A549 (cell line): Measurements from ENCODE around the gene ATP6AP1. TPM values are rescaled to one million over a fixed set of nuclear protein-coding genes. Genes with fewer than 3 reads are reported as not detected.

Source experiments
- BHLHE40 ChIP-seq: IDR thresholded peaks from 2 replicates; pipeline ENCODE4 v1.6.1; 2012; ENCODE audit warnings: low read depth, low read length, inconsistent platforms
- CBX2 ChIP-seq: fragments of 200-600 bp; sonication (generic); IDR thresholded peaks from 2 replicates; pipeline ENCODE4 v1.6.1; 2016; ENCODE audit warnings: low read depth, mild to moderate bottlenecking, borderline replicate concordance
- CBX8 ChIP-seq: fragments of 200-600 bp; sonication (generic); IDR thresholded peaks from 2 replicates; pipeline ENCODE4 v1.6.1; 2016
- CEBPB ChIP-seq, 2 experiments: fragments of >200 bp in 1 of 2; sonication (Bioruptor Twin) in 1 of 2; formaldehyde crosslinking in 1 of 2; IDR thresholded peaks; 2 replicates each; pipeline ENCODE4 v1.6.1; 2012 to 2016
- CHD4 ChIP-seq: fragments of 200-600 bp; sonication (generic); IDR thresholded peaks from 2 replicates; pipeline ENCODE4 v1.6.1; 2016; ENCODE audit warnings: antibody characterized with exemption, mild to moderate bottlenecking, borderline replicate concordance
- CTCF ChIP-seq: fragments of >200 bp; sonication (Bioruptor Twin); formaldehyde crosslinking; IDR thresholded peaks from 3 replicates; pipeline ENCODE4 v1.5.1; 2016
- E2F6 ChIP-seq: IDR thresholded peaks from 2 replicates; pipeline ENCODE4 v1.6.1; 2012; ENCODE audit warnings: low read depth, borderline replicate concordance
- ELK1 ChIP-seq: fragments of 150-350 bp; IDR thresholded peaks from 2 replicates; pipeline ENCODE4 v1.6.1; 2014; ENCODE audit warnings: low read depth, mild to moderate bottlenecking, low read length
- EP300 ChIP-seq, 2 experiments: fragments of >200 bp; sonication (Bioruptor Twin); formaldehyde crosslinking; IDR thresholded peaks; 2 replicates in 1 of 2; 3 replicates in 1 of 2; pipeline ENCODE4 v1.6.1; 2016 to 2017
- FOXS1 ChIP-seq: fragments of 250-450 bp; sonication (Bioruptor Pico); IDR thresholded peaks from 2 replicates; pipeline ENCODE4 v1.5.0; 2020; ENCODE audit warnings: mild to moderate bottlenecking, moderate library complexity
- GATA3 ChIP-seq: IDR thresholded peaks from 2 replicates; pipeline ENCODE4 v1.6.1; 2012; ENCODE audit warnings: borderline replicate concordance
- HDAC2 ChIP-seq: fragments of 200-600 bp; sonication (generic); IDR thresholded peaks from 2 replicates; pipeline ENCODE4 v1.6.1; 2016
- HMGXB4 ChIP-seq: fragments of 250-450 bp; sonication (Bioruptor Pico); IDR thresholded peaks from 2 replicates; pipeline ENCODE4 v1.5.0; 2021; ENCODE audit warnings: mild to moderate bottlenecking, moderate library complexity, borderline replicate concordance
- HOXA7 ChIP-seq: fragments of 250-450 bp; sonication (Bioruptor Pico); IDR thresholded peaks from 2 replicates; pipeline ENCODE4 v1.5.0; 2020; ENCODE audit warnings: mild to moderate bottlenecking, moderate library complexity
- HOXB5 ChIP-seq: fragments of 250-450 bp; sonication (Bioruptor Pico); IDR thresholded peaks from 2 replicates; pipeline ENCODE4 v1.5.0; 2020; ENCODE audit warnings: mild to moderate bottlenecking, moderate library complexity
- JUN ChIP-seq, 2 experiments: fragments of >200 bp; sonication (Bioruptor Twin); formaldehyde crosslinking; IDR thresholded peaks; 2 replicates in 1 of 2; 3 replicates in 1 of 2; pipeline ENCODE4 v1.6.1; 2016 to 2017
- JUNB ChIP-seq: fragments of >200 bp; sonication (Bioruptor Twin); formaldehyde crosslinking; IDR thresholded peaks from 2 replicates; pipeline ENCODE4 v1.6.1; 2016
- KDM1A ChIP-seq: fragments of 200-600 bp; sonication (generic); IDR thresholded peaks from 2 replicates; pipeline ENCODE4 v1.6.1; 2016; ENCODE audit warnings: low read depth, mild to moderate bottlenecking
- KDM5A ChIP-seq: fragments of 200-600 bp; sonication (generic); IDR thresholded peaks from 2 replicates; pipeline ENCODE4 v1.6.1; 2016; ENCODE audit warnings: antibody characterized with exemption, mild to moderate bottlenecking
- MAFK ChIP-seq: fragments of 450-650 bp; IDR thresholded peaks from 2 replicates; pipeline ENCODE4 v1.6.1; 2014; ENCODE audit not compliant: partially characterized antibody
- MAX ChIP-seq: IDR thresholded peaks from 2 replicates; pipeline ENCODE4 v1.6.1; 2012
- MAZ ChIP-seq: fragments of 150-350 bp; IDR thresholded peaks from 2 replicates; pipeline ENCODE4 v1.6.1; 2014; ENCODE audit warnings: antibody characterized with exemption, low read depth, low read length, borderline replicate concordance
- MYC ChIP-seq: IDR thresholded peaks from 2 replicates; pipeline ENCODE4 v1.6.1; 2012; ENCODE audit warnings: mild to moderate bottlenecking, inconsistent platforms, low read length, improper control_type of control experiment, borderline replicate concordance
- NFE2L2 ChIP-seq: fragments of 150-350 bp; conservative IDR thresholded peaks from 2 replicates; pipeline ENCODE4 v1.6.1; 2014; ENCODE audit warnings: low read length
- NPAS2 ChIP-seq: fragments of 250-450 bp; sonication (Bioruptor Pico); IDR thresholded peaks from 2 replicates; pipeline ENCODE4 v1.8.0; 2022; ENCODE audit warnings: mild to moderate bottlenecking, moderate library complexity, borderline replicate concordance
- NR3C1 ChIP-seq: fragments of >200 bp; sonication (Bioruptor Twin); formaldehyde crosslinking; IDR thresholded peaks from 3 replicates; pipeline ENCODE4 v1.6.1; 2017
- PHF8 ChIP-seq: fragments of 200-600 bp; sonication (generic); IDR thresholded peaks from 2 replicates; pipeline ENCODE4 v1.6.1; 2016; ENCODE audit warnings: low read depth, mild to moderate bottlenecking, antibody characterized with exemption, moderate library complexity, borderline replicate concordance
- POLR2A ChIP-seq: IDR thresholded peaks from 2 replicates; pipeline ENCODE4 v1.6.1; 2012; ENCODE audit warnings: mild to moderate bottlenecking, low read length
- RAD21 ChIP-seq, 2 experiments: fragments of >200 bp in 1 of 2; sonication (Bioruptor Twin) in 1 of 2; formaldehyde crosslinking in 1 of 2; IDR thresholded peaks in 1 of 2; conservative IDR thresholded peaks in 1 of 2; 2 replicates in 1 of 2; 3 replicates in 1 of 2; pipeline ENCODE4 v1.6.1; 2012 to 2018; ENCODE audit warnings: inconsistent platforms in 1 of 2
- REST ChIP-seq: fragments of 200-600 bp; sonication (generic); IDR thresholded peaks from 2 replicates; pipeline ENCODE4 v1.6.1; 2016; ENCODE audit warnings: antibody characterized with exemption, mild to moderate bottlenecking, moderate library complexity
- RFX5 ChIP-seq: fragments of 450-650 bp; IDR thresholded peaks from 2 replicates; pipeline ENCODE4 v1.7.1; 2014; ENCODE audit warnings: antibody characterized with exemption, mild to moderate bottlenecking, moderate library complexity
- SMC3 ChIP-seq: fragments of >200 bp; sonication (Bioruptor Twin); formaldehyde crosslinking; IDR thresholded peaks from 3 replicates; pipeline ENCODE4 v1.6.1; 2018; ENCODE audit warnings: inconsistent platforms
- ZC3H11A ChIP-seq: fragments of 450-650 bp; IDR thresholded peaks from 2 replicates; pipeline ENCODE4 v1.6.1; 2014; ENCODE audit warnings: antibody characterized with exemption, mild to moderate bottlenecking
- ZFP36 ChIP-seq: fragments of 450-650 bp; IDR thresholded peaks from 2 replicates; pipeline ENCODE4 v1.6.1; 2014; ENCODE audit warnings: borderline replicate concordance; ENCODE audit not compliant: partially characterized antibody
- ZSCAN20 ChIP-seq: fragments of 250-450 bp; sonication (Bioruptor Pico); IDR thresholded peaks from 2 replicates; pipeline ENCODE4 v1.8.0; 2022; ENCODE audit warnings: mild to moderate bottlenecking, moderate library complexity
- polyA plus RNA-seq, 4 experiments: library from polyadenylated mRNA; depleted of rRNA in 3 of 4; stranded (reverse); fragments of >200 nt; fragmentation: RNase III in 1 of 4; extraction: RNeasy Plus Mini Kit Qiagen cat#74134 plus additional on column Dnase treatment in 1 of 4; gene quantifications; 2 replicates in 3 of 4; 3 replicates in 1 of 4; pipeline ENCODE4 v1.2.3, GENCODE V29; 2011 to 2017

Gene ATP6AP1
- polyA plus RNA-seq, 2 of the 4 experiments (the other 2 are of a cell fraction), result 62.6 to 81.7 TPM

GRCh38 chrX:154401045-154401799 is 27.3 kb upstream of the ATP6AP1 start (continued):
- no peak for TF ChIP-seq MYC
- TF ChIP-seq ELK1, result no peak
- TF ChIP-seq E2F6, result no peak; the same call in 1 of the 2 replicates
- TF ChIP-seq NPAS2 (CRISPR knock-in tag), result no peak
- TF ChIP-seq JUN (IDR thresholded peaks at IDR 0.05), result peak; percentile 90 to 97
- no peak for TF ChIP-seq BHLHE40
- no peak for TF ChIP-seq ZFP36
- TF ChIP-seq HOXA7, result peak; percentile 98
- TF ChIP-seq HOXB5 (CRISPR knock-in tag), result no peak; the same call in 1 of the 2 replicates
- peak; percentile 48 for TF ChIP-seq REST
- TF ChIP-seq NFE2L2, result no peak
- no peak for TF ChIP-seq CHD4
- TF ChIP-seq KDM1A, result no peak
- TF ChIP-seq SMC3, result no peak
- TF ChIP-seq CEBPB (IDR thresholded peaks at IDR 0.05), result no peak
- no peak for TF ChIP-seq JUNB
- TF ChIP-seq GATA3, result no peak
- no peak for TF ChIP-seq MAZ
- no peak for TF ChIP-seq HDAC2
- TF ChIP-seq MAFK, result no peak
- no peak for TF ChIP-seq CTCF
- TF ChIP-seq EP300 (IDR thresholded peaks at IDR 0.05), result no peak
- TF ChIP-seq FOXS1 (CRISPR knock-in tag), result no peak
- TF ChIP-seq CBX2, result no peak
- peak; percentile 37 for TF ChIP-seq POLR2A
- TF ChIP-seq ZSCAN20 (CRISPR knock-in tag), result no peak
- TF ChIP-seq ZC3H11A, result no peak
- peak; percentile 43 for TF ChIP-seq MAX
- TF ChIP-seq CBX8, result no peak
- TF ChIP-seq RAD21 (conservative IDR thresholded peaks at IDR 0.05 in 1 of 2, IDR thresholded peaks at IDR 0.05 in 1 of 2), result no peak
- peak; percentile 46; the same call in 1 of the 2 replicates for TF ChIP-seq HMGXB4
- no peak for TF ChIP-seq NR3C1
- TF ChIP-seq RFX5, result no peak
- TF ChIP-seq KDM5A, result no peak
- no peak for TF ChIP-seq PHF8
